H9 (cell line): ENCODE data around the gene TEX54. TPM values are rescaled to one million over a fixed set of nuclear protein-coding genes. Genes with fewer than 3 reads are reported as not detected.
A peak's percentile ranks its signal among the peaks of the same experiment; 100 is the strongest.

Source experiments
- DNase-seq: peaks from one replicate; pipeline ENCODE4 v3.0.0-alpha.2; 2017
- H2AFZ ChIP-seq: one replicate; pipeline ENCODE4 v1.6.1; 2013; ENCODE audit warnings: mild to moderate bottlenecking, low read length, control low read depth, moderate library complexity
- H2AK5ac ChIP-seq: 2 replicates; pipeline ENCODE4 v1.6.1; 2013; ENCODE audit warnings: low read length, control low read depth, mixed read lengths; ENCODE audit not compliant: insufficient read length
- H2BK120ac ChIP-seq: one replicate; pipeline ENCODE4 v1.6.1; 2013; ENCODE audit warnings: low read depth, mild to moderate bottlenecking, low read length, control low read depth, inconsistent platforms; ENCODE audit not compliant: poor library complexity, severe bottlenecking
- H2BK12ac ChIP-seq: 2 replicates; pipeline ENCODE4 v1.6.1; 2013; ENCODE audit warnings: low read length, control low read depth, mixed read lengths, low read depth; ENCODE audit not compliant: insufficient read length
- H2BK15ac ChIP-seq: 2 replicates; pipeline ENCODE4 v1.6.1; 2013; ENCODE audit warnings: low read depth, low read length, control low read depth
- H2BK20ac ChIP-seq: one replicate; pipeline ENCODE4 v1.6.1; 2013; ENCODE audit warnings: low read depth, mild to moderate bottlenecking, low read length, control low read depth, inconsistent platforms; ENCODE audit not compliant: poor library complexity, severe bottlenecking
- H2BK5ac ChIP-seq: 2 replicates; pipeline ENCODE4 v1.6.1; 2013; ENCODE audit warnings: low read length, control low read depth, mixed read lengths; ENCODE audit not compliant: insufficient read length
- H3K14ac ChIP-seq: 2 replicates; pipeline ENCODE4 v1.6.1; 2013; ENCODE audit warnings: low read length, control low read depth; ENCODE audit not compliant: insufficient read depth
- H3K18ac ChIP-seq: 2 replicates; pipeline ENCODE4 v1.6.1; 2013; ENCODE audit warnings: low read depth, mild to moderate bottlenecking, mixed read lengths, low read length, control low read depth; ENCODE audit not compliant: insufficient read length
- H3K23ac ChIP-seq: 2 replicates; pipeline ENCODE4 v1.6.1; 2013; ENCODE audit warnings: low read length, control low read depth, mixed read lengths, low read depth; ENCODE audit not compliant: insufficient read length
- H3K23me2 ChIP-seq: 2 replicates; pipeline ENCODE4 v1.6.1; 2013; ENCODE audit warnings: low read depth, mild to moderate bottlenecking, mixed read lengths, low read length, control low read depth; ENCODE audit not compliant: insufficient read length, poor library complexity, severe bottlenecking
- H3K27ac ChIP-seq: 2 replicates; pipeline ENCODE4 v1.5.1; 2013; ENCODE audit warnings: low read length, control low read depth, mixed read lengths, low read depth; ENCODE audit not compliant: insufficient read length
- H3K27me3 ChIP-seq: 2 replicates; pipeline ENCODE4 v1.6.1; 2013; ENCODE audit warnings: low read length, control low read depth, inconsistent platforms; ENCODE audit not compliant: insufficient read depth
- H3K4ac ChIP-seq: 2 replicates; pipeline ENCODE4 v1.6.1; 2013; ENCODE audit warnings: low read depth, mild to moderate bottlenecking, control low read depth, inconsistent platforms, low read length, moderate library complexity
- H3K4me1 ChIP-seq: 2 replicates; pipeline ENCODE4 v1.6.1; 2013; ENCODE audit warnings: low read length, control low read depth, inconsistent platforms; ENCODE audit not compliant: insufficient read depth
- H3K4me2 ChIP-seq: 2 replicates; pipeline ENCODE4 v1.6.1; 2013; ENCODE audit warnings: low read length, control low read depth, mixed read lengths; ENCODE audit not compliant: insufficient read length, insufficient read depth
- H3K56ac ChIP-seq: 2 replicates; pipeline ENCODE4 v1.6.1; 2013; ENCODE audit warnings: low read depth, mild to moderate bottlenecking, mixed read lengths, low read length, control low read depth; ENCODE audit not compliant: insufficient read length
- H3K79me1 ChIP-seq: 2 replicates; pipeline ENCODE4 v1.6.1; 2013; ENCODE audit warnings: low read depth, mild to moderate bottlenecking, moderate library complexity, low read length, control low read depth, inconsistent platforms; ENCODE audit not compliant: insufficient read depth, poor library complexity, severe bottlenecking
- H3K79me2 ChIP-seq: 2 replicates; pipeline ENCODE4 v1.6.1; 2013; ENCODE audit warnings: low read length, control low read depth, inconsistent platforms; ENCODE audit not compliant: insufficient read depth
- H3K9ac ChIP-seq: 2 replicates; pipeline ENCODE4 v1.6.1; 2013; ENCODE audit warnings: low read length, control low read depth, mixed read lengths; ENCODE audit not compliant: insufficient read length; ENCODE audit errors: extremely low read depth
- H3K9me3 ChIP-seq: one replicate; pipeline ENCODE4 v1.6.1; 2013; ENCODE audit warnings: low read depth, low read length, inconsistent platforms; ENCODE audit not compliant: control insufficient read depth
- H3T11ph ChIP-seq: one replicate; pipeline ENCODE4 v1.6.1; 2013; ENCODE audit warnings: mild to moderate bottlenecking, low read length, control low read depth, inconsistent platforms
- H4K20me1 ChIP-seq: one replicate; pipeline ENCODE4 v1.6.1; 2013; ENCODE audit not compliant: control insufficient read depth, insufficient read length, insufficient read depth
- H4K5ac ChIP-seq: 2 replicates; pipeline ENCODE4 v1.6.1; 2013; ENCODE audit warnings: low read depth, mild to moderate bottlenecking, mixed read lengths, low read length, control low read depth; ENCODE audit not compliant: insufficient read length
- H4K8ac ChIP-seq: replicated peaks from 2 replicates; pipeline ENCODE4 v1.6.1; 2013; ENCODE audit warnings: low read length, control low read depth, mixed read lengths, low read depth; ENCODE audit not compliant: insufficient read length
- H4K91ac ChIP-seq: 2 replicates; pipeline ENCODE4 v1.6.1; 2013; ENCODE audit warnings: low read depth, mild to moderate bottlenecking, moderate library complexity, mixed read lengths, low read length, control low read depth; ENCODE audit not compliant: insufficient read length
- H3K27ac Mint-ChIP-seq, 3 experiments: 2 replicates in 2 of 3; 3 replicates in 1 of 3; pipeline ENCODE4 v1.8.0; 2020 to 2021; ENCODE audit warnings: mixed read lengths in 3 of 3, mild to moderate bottlenecking in 1 of 3, moderate library complexity in 1 of 3
- H3K27me3 Mint-ChIP-seq: 2 replicates; pipeline ENCODE4 v1.8.0; 2021; ENCODE audit warnings: low read depth, mild to moderate bottlenecking, moderate library complexity, mixed read lengths
- H3K36me3 Mint-ChIP-seq, 3 experiments: 2 replicates in 2 of 3; 3 replicates in 1 of 3; pipeline ENCODE4 v1.8.0; 2020 to 2021; ENCODE audit warnings: low read depth in 3 of 3, mixed read lengths in 3 of 3; ENCODE audit not compliant: insufficient read depth in 1 of 3
- H3K4me1 Mint-ChIP-seq, 2 experiments: 2 replicates each; pipeline ENCODE4 v1.8.0; 2020; ENCODE audit warnings: mixed read lengths in 2 of 2
- H3K4me3 Mint-ChIP-seq, 2 experiments: 2 replicates in 1 of 2; 3 replicates in 1 of 2; pipeline ENCODE4 v1.8.0; 2020 to 2021; ENCODE audit warnings: mild to moderate bottlenecking in 2 of 2, mixed read lengths in 2 of 2, moderate library complexity in 1 of 2
- H3K9me3 Mint-ChIP-seq, 2 experiments: 2 replicates in 1 of 2; 3 replicates in 1 of 2; pipeline ENCODE4 v1.8.0; 2020; ENCODE audit warnings: mild to moderate bottlenecking in 2 of 2, mixed read lengths in 2 of 2, moderate library complexity in 1 of 2
- CTCF ChIP-seq: fragments of 200-600 bp; sonication (generic); conservative IDR thresholded peaks from 3 replicates; pipeline ENCODE4 v1.8.0; 2021; ENCODE audit warnings: antibody characterized with exemption, mild to moderate bottlenecking
- total RNA-seq: library from RNA; stranded (reverse); gene quantifications from 2 replicates; pipeline ENCODE4 v1.2.1, GENCODE V29; 2021

TEX54 gene
- total RNA-seq, 1 experiment from 2014 or later = 1.2 TPM

- no peaks in the 10 kb centered on the region for H4K20me1 ChIP-seq
- no peak overlapping the region for H2BK20ac ChIP-seq
- no peaks in the 10 kb centered on the region; the same call in 1 of the 2 replicates for H3K4me1 ChIP-seq
- H2BK12ac ChIP-seq = no peak overlapping the region
- H3K14ac ChIP-seq = no peak overlapping the region
- H2BK120ac ChIP-seq = no peak overlapping the region
- H4K91ac ChIP-seq = no peak overlapping the region
- peak overlapping the region in 2 of 3 experiments; percentile 98 to 100; a peak in 4 of 7 replicates for H3K27ac Mint-ChIP-seq
- H2AK5ac ChIP-seq = no peak overlapping the region
- peaks cover 41 to 57% (median 43%) of the 10 kb centered on the region in 3 experiments for H3K36me3 Mint-ChIP-seq
- peaks cover 15% of the 10 kb centered on the region for H3K23me2 ChIP-seq
- no peak overlapping the region for H3K23ac ChIP-seq
- no peaks in the 10 kb centered on the region for H3K9me3 ChIP-seq
- H2BK15ac ChIP-seq = no peak overlapping the region
- H3T11ph ChIP-seq = no peak overlapping the region
- no peak overlapping the region for H3K4ac ChIP-seq
- no peak overlapping the region for H3K18ac ChIP-seq
- peak overlapping the region; percentile 99 for H3K4me3 Mint-ChIP-seq
- no peak overlapping the region for H4K5ac ChIP-seq
- no peak for DNase-seq
- no peak overlapping the region for H2BK5ac ChIP-seq
- peak overlapping the region; percentile 96 for H3K9ac ChIP-seq
- peaks cover 10% of the 10 kb centered on the region in 2 experiments for H3K9me3 Mint-ChIP-seq
- no peak for TF ChIP-seq CTCF
- peak overlapping the region; percentile 15 for H3K27ac ChIP-seq
- no peak overlapping the region for H3K56ac ChIP-seq
- H3K79me2 ChIP-seq = peaks cover 41% of the 10 kb centered on the region
- H3K4me1 Mint-ChIP-seq = peaks cover 24 to 41% of the 10 kb centered on the region in 2 experiments
- no peaks in the 10 kb centered on the region for H3K27me3 ChIP-seq
- H3K79me1 ChIP-seq = no peaks in the 10 kb centered on the region
- H4K8ac ChIP-seq = no peak overlapping the region
- peak overlapping the region; percentile 98 for H3K4me2 ChIP-seq
- H3K27me3 Mint-ChIP-seq = peaks cover 5% of the 10 kb centered on the region; the same call in 1 of the 2 replicates
- H2AFZ ChIP-seq = no peak overlapping the region
Observed at GRCh38 chr11:62852523-62853188, 20.0 kb upstream of the TEX54 start.
